ENCODE measurements around the gene EDEM1. TPM values are rescaled to one million over a fixed set of nuclear protein-coding genes. Genes with fewer than 3 reads are reported as not detected.
"Not testable (repeated sequence)": the region's sequence is repeated elsewhere in the genome, so short reads cannot be mapped to it uniquely, and the experiment has no call there.

The EDEM1 gene
- total RNA-seq, 1 experiment from 2014 or later, result 18.5 TPM

GRCh38 chr3:5160321-5160720, 27.2 kb upstream of the EDEM1 start:
- no peaks in the 10 kb centered on the region for H3K9me3 ChIP-seq (replicated peaks)
- no peaks in the 10 kb centered on the region for H3K27me3 ChIP-seq (replicated peaks)
- no peak overlapping the region for H3K4me3 ChIP-seq
- H3K36me3 ChIP-seq, result no peaks in the 10 kb centered on the region
- H3K4me1 ChIP-seq (replicated peaks), result peaks cover 20% of the 10 kb centered on the region
- H3K27ac ChIP-seq, result no peak overlapping the region
- DNase-seq (ENCODE audit: low read depth in 1 of 2, low spot score in 2 of 2), result no peak

DNA sequence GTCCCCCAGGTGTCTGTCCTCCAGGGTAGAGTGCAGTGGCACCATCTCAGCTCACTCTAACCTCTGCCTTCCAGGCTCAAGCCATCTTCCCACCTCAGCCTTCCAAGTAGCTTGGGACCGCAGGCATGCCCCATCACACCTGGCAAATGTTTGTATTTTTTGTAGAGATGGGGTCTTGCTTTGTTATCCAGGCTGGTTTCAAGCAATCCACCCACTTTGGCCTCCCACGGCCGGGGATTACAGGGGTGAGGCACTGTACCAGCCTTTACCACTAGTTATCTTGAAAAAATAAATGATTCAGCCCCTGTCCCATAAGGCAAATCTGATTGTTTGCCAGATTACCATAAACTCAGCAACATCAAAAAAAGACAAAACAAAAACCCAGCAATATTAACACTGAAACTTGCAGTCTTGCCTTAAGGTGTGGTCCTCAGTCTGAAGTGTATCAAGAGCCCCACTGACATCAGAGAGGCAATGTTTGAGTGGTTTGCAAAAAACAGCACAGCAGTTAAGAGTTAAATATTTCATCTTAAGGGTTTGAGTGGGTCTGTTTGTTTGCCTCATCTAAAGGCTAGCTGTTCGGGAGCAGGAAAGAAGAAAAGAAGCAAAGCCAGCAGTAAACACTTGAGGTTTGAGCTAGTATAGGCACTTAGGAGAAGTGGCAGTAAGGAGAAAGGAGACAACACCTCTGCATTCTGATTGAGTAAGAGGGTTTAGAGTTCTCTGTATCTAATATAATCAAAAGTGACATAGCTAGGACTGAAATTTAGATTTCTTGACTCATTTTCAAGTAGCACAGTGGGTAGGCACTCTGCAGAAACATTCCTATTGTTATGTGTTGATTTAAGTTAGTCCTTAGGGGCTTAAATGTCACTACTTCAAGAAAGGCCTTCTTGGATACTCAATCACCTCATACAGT, 26.3 kb upstream of the EDEM1 start:
- Histone ChIP-seq H3K27me3 (replicated peaks) (no peaks in the 10 kb centered on the region), H3K27ac (peak overlapping the region; percentile 58), H3K4me1 (replicated peaks) (peaks cover 20% of the 10 kb centered on the region), H3K36me3 (no peaks in the 10 kb centered on the region), H3K9me3 (replicated peaks) (no peaks in the 10 kb centered on the region), H3K4me3 (no peak overlapping the region)
- DNase-seq (ENCODE audit: low read depth in 1 of 2, low spot score in 2 of 2), result peak; percentile 44 to 52

DNA sequence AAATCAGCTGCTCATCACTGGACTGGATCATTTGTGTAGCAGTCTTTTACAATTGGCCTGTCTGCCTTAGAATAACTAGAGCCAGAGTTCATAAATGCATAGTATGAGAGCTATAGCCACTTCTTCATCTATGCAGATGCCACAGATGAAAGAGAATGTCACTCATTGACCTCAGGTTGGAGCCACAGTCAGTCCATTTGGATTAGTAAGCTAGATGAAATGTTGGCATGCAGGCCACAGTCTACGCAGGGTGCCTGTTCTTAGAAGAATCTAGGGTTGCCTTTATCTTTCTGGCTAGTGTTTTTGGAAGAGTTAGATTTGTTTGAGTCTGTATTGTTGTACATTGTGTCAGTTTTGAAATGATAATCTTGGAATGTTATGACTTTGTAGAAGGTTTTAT, 25.4 kb upstream of the EDEM1 start:
- peak; percentile 42 to 50 for DNase-seq (ENCODE audit: low read depth in 1 of 2, low spot score in 2 of 2)
- H3K27ac ChIP-seq, result peak overlapping the region; percentile 58

GRCh38 chr3:5165698-5166097, 21.8 kb upstream of the EDEM1 start:
- no peak for DNase-seq (ENCODE audit: low read depth in 1 of 2, low spot score in 2 of 2)

More for the DNA sequence above, 25.4 kb upstream of the EDEM1 start:
- Histone ChIP-seq H3K4me3 (no peak overlapping the region), H3K36me3 (no peaks in the 10 kb centered on the region), H3K9me3 (replicated peaks) (no peaks in the 10 kb centered on the region), H3K27me3 (replicated peaks) (no peaks in the 10 kb centered on the region), H3K4me1 (replicated peaks) (peaks cover 20% of the 10 kb centered on the region)

GRCh38 chr3:5166846-5167245, 20.7 kb upstream of the EDEM1 start:
- H3K9me3 ChIP-seq (replicated peaks), result no peaks in the 10 kb centered on the region
- no peak overlapping the region for H3K27ac ChIP-seq
- H3K27me3 ChIP-seq (replicated peaks), result no peaks in the 10 kb centered on the region
- peaks cover 6% of the 10 kb centered on the region for H3K36me3 ChIP-seq
- no peak for DNase-seq (ENCODE audit: low read depth in 1 of 2, low spot score in 2 of 2)
- H3K4me3 ChIP-seq, result no peak overlapping the region
- peaks cover 8% of the 10 kb centered on the region for H3K4me1 ChIP-seq (replicated peaks)

More at GRCh38 chr3:5165698-5166097, 21.8 kb upstream of the EDEM1 start:
- Histone ChIP-seq H3K27me3 (replicated peaks) (no peaks in the 10 kb centered on the region), H3K27ac (no peak overlapping the region), H3K4me3 (no peak overlapping the region), H3K4me1 (replicated peaks) (peaks cover 19% of the 10 kb centered on the region), H3K36me3 (no peaks in the 10 kb centered on the region), H3K9me3 (replicated peaks) (no peaks in the 10 kb centered on the region)

- Histone ChIP-seq H3K36me3 (peaks cover 18% of the 10 kb centered on the region), H3K27ac (no peak overlapping the region), H3K9me3 (replicated peaks) (no peaks in the 10 kb centered on the region), H3K4me1 (replicated peaks) (no peaks in the 10 kb centered on the region), H3K4me3 (no peak overlapping the region), H3K27me3 (replicated peaks) (no peaks in the 10 kb centered on the region)
- DNase-seq (ENCODE audit: low read depth in 1 of 2, low spot score in 2 of 2), result no peak
Measured at GRCh38 chr3:5168110-5168509, 19.4 kb upstream of the EDEM1 start.

GRCh38 chr3:5169807-5170206, 17.7 kb upstream of the EDEM1 start:
- DNase-seq (ENCODE audit: low read depth in 1 of 2, low spot score in 2 of 2), result no peak
- H3K27me3 ChIP-seq (replicated peaks), result no peaks in the 10 kb centered on the region
- H3K36me3 ChIP-seq, result peaks cover 25% of the 10 kb centered on the region
- no peaks in the 10 kb centered on the region for H3K9me3 ChIP-seq (replicated peaks)
- H3K4me3 ChIP-seq, result no peak overlapping the region
- H3K27ac ChIP-seq, result no peak overlapping the region
- H3K4me1 ChIP-seq (replicated peaks), result no peaks in the 10 kb centered on the region

DNA sequence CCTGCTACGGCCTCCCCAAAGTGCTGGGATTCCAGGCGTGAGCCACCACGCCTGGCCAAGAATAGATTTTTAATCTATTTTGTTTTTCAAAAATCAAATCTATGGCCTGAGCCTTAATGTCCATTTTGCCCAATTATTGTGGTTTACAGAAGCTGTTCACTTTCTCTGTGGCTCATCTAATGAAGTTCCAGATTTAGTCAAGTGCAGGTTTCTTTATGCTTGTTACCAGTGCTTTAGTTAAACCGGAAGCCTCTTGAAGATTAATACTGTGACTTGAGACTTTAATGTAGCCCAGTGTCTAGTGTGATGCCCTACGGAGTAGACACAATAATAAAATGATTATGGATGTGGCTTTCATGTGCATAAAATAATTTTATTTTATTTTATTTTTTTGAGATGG, 16.5 kb upstream of the EDEM1 start:
- H3K27ac ChIP-seq, result no peak overlapping the region
- no peaks in the 10 kb centered on the region for H3K27me3 ChIP-seq (replicated peaks)
- H3K9me3 ChIP-seq (replicated peaks), result no peaks in the 10 kb centered on the region
- H3K4me3 ChIP-seq, result no peak overlapping the region
- peaks cover 37% of the 10 kb centered on the region for H3K36me3 ChIP-seq
- DNase-seq (ENCODE audit: low read depth in 1 of 2, low spot score in 2 of 2), result no peak
- H3K4me1 ChIP-seq (replicated peaks), result no peaks in the 10 kb centered on the region

DNA sequence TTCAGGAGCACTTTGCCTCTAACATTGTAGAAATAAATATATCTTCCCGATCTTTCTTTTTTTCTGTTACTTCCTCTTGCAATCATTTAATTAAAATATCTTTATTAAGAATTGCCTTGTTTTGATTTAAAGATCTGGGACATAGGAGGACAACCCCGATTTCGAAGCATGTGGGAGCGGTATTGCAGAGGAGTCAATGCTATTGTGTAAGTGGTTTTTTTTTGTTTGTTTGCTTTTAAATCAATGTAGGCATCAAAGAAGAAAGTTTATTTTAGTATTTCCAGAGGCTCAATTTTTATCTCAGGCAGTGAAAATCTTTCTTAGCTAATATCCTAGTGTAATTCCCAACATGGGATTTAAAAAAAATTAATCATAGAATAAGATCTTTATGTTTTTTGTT, 15.5 kb upstream of the EDEM1 start:
- DNase-seq (ENCODE audit: low read depth in 1 of 2, low spot score in 2 of 2), result no peak
- H3K4me1 ChIP-seq (replicated peaks), result no peaks in the 10 kb centered on the region
- H3K9me3 ChIP-seq (replicated peaks), result no peaks in the 10 kb centered on the region
- H3K27ac ChIP-seq, result no peak overlapping the region
- H3K27me3 ChIP-seq (replicated peaks), result no peaks in the 10 kb centered on the region
- H3K4me3 ChIP-seq, result no peak overlapping the region
- peaks cover 40% of the 10 kb centered on the region for H3K36me3 ChIP-seq

DNA sequence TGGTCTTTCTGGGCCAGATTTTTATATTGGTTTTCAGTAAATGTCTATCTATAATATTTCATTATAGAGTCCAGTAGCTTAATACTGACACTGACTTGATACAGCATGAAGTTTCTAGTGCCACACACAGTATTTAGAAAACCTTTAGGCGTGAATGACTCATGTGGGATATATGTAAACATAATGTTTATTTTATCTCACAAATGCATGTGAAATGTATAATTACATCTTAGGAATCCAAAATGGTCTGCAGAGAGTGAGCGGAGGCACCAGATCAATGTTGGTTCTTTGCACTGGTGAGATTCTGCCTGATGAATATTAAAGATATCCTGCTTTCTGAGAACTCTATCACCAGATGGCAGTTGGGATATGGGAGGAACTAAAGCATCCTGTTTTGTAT, 8.5 kb upstream of the EDEM1 start:
- not testable (repeated sequence) for DNase-seq (ENCODE audit: low read depth in 1 of 2, low spot score in 2 of 2); H3K4me3 ChIP-seq; H3K27me3 ChIP-seq (replicated peaks); H3K9me3 ChIP-seq (replicated peaks); H3K4me1 ChIP-seq (replicated peaks); H3K27ac ChIP-seq
- H3K36me3 ChIP-seq, result peaks cover 44% of the 10 kb centered on the region

DNA sequence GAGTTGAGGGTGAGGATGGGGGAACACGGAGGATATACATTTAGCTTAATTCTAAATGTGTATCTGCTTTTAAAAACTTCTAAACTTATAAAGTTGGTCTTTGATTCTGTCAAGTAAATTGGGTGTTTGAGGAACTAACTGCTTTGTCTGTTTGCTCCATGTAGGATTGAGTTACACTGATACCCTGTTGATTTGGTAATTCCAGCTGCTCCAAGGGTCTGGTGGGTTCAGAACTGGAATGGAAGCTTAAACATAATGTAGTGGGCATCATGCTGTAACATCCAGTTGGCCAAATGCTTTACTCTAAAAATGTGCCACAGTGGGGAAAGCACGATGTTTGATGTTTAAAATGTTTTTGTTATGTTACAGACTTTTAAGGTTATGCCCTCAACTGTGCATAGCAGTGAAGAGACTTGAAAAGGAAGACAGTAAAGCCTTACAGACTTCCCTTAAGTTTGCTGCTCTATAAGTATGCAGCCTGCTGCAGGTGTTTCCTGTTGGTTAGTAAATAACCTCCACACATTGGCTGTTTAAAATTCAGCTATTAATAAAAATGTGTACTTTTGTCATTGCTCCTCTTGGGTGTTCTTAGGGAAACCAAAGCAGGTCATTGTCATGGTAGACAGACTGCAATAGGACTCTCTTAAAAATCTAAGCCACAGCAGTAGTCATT, 5.9 kb upstream of the EDEM1 start:
- H3K4me3 ChIP-seq, result no peak overlapping the region
- peaks cover 25% of the 10 kb centered on the region for H3K36me3 ChIP-seq
- H3K27me3 ChIP-seq (replicated peaks), result no peaks in the 10 kb centered on the region
- no peak overlapping the region for H3K27ac ChIP-seq
- H3K9me3 ChIP-seq (replicated peaks), result no peaks in the 10 kb centered on the region
- no peak for DNase-seq (ENCODE audit: low read depth in 1 of 2, low spot score in 2 of 2)
- H3K4me1 ChIP-seq (replicated peaks), result no peaks in the 10 kb centered on the region

- not testable (repeated sequence) for H3K9me3 ChIP-seq (replicated peaks); H3K4me3 ChIP-seq; H3K4me1 ChIP-seq (replicated peaks); H3K27ac ChIP-seq; H3K27me3 ChIP-seq (replicated peaks); DNase-seq (ENCODE audit: low read depth in 1 of 2, low spot score in 2 of 2)
- peaks cover 34% of the 10 kb centered on the region for H3K36me3 ChIP-seq
Measured at GRCh38 chr3:5183714-5184113, 3.8 kb upstream of the EDEM1 start.

GRCh38 chr3:5184499-5184898, 3.0 kb upstream of the EDEM1 start:
- Histone ChIP-seq H3K4me1 (replicated peaks) (peaks cover 11% of the 10 kb centered on the region), H3K27me3 (replicated peaks) (no peaks in the 10 kb centered on the region), H3K9me3 (replicated peaks) (peaks cover 4% of the 10 kb centered on the region), H3K27ac (no peak overlapping the region), H3K4me3 (no peak overlapping the region), H3K36me3 (peaks cover 27% of the 10 kb centered on the region)
- DNase-seq (ENCODE audit: low read depth in 1 of 2, low spot score in 2 of 2), result no peak

DNA sequence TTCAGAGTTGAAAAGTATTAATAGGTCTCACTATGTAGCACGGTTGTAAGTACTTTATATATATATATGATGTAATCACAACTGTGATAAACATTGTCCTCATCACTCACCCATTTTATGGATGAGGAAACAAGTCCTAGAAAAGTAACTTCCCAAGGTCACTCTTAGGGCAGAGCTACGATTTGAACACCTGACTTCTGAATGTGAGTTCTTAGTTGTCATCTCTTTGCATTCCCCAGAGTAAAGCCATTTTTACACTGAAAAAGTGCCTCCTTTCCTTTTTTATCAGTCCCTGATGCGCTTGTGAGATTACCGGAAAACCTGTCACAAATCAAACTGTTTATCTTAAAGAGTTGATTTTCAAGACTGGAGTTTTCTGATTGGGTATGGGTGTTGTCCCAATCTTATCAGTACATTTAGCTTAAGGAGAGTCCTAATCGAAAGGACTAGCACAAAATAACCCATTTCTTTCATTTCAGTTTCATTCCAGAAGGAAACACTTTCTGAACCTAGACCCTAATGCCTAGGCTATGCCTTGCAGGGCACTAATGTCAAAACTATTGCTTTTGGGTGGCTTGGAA, 2.3 kb upstream of the EDEM1 start:
- no peak overlapping the region for H3K4me3 ChIP-seq
- H3K36me3 ChIP-seq, result peaks cover 27% of the 10 kb centered on the region
- H3K27me3 ChIP-seq (replicated peaks), result no peaks in the 10 kb centered on the region
- no peak overlapping the region for H3K27ac ChIP-seq
- DNase-seq (ENCODE audit: low read depth in 1 of 2, low spot score in 2 of 2), result no peak
- peaks cover 11% of the 10 kb centered on the region for H3K4me1 ChIP-seq (replicated peaks)
- H3K9me3 ChIP-seq (replicated peaks), result peaks cover 4% of the 10 kb centered on the region

Data from SJSA1 (cell line).